ENCODE results near the gene PTGES3L.
A peak's percentile ranks its signal among the peaks of the same experiment; 100 is the strongest.

The PTGES3L gene

DNA sequence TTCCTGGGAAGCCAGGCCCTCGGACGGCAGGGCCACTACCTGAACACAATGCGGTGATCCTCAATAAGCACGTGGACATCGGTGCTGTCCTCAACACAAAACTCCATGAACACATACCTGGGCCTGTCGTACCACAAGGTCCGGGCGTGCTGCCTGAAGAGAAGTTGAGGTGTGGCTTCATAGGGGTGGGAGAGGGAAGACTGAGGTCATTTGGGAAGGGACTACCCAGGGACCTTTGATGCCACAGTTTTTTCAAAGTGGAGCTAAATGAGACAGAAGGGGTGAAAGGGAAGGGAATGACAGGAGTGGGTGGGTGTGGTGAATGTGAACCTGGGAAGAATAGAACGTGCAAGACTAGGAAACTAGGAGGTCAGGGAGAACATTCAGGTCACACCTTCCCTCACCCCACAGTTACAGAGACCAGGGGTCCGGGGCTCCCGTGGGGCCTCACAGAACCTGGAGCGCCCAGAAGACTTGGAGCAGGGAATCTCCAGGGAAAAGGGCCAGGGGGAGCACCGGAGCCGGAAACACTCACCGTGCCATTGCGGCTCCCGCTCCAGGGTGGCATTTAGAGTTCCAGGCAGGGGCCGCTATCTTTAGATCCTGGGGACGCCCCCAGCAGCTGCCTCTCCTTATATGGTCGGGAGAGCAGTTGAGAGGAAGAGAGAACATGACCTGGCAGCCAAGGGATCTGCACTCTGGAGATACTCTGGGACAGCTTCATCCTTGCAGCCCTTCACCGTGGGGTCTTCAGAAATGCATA lies at the start of gene PTGES3L:
Gene PTGES3L (minus strand): TSS at position 570 of the 763 bp plus-strand sequence. CDS start 27 bp downstream, at position 543.
- DNase-seq (ENCODE audit: low read depth in 2 of 2) = no peak

DNA sequence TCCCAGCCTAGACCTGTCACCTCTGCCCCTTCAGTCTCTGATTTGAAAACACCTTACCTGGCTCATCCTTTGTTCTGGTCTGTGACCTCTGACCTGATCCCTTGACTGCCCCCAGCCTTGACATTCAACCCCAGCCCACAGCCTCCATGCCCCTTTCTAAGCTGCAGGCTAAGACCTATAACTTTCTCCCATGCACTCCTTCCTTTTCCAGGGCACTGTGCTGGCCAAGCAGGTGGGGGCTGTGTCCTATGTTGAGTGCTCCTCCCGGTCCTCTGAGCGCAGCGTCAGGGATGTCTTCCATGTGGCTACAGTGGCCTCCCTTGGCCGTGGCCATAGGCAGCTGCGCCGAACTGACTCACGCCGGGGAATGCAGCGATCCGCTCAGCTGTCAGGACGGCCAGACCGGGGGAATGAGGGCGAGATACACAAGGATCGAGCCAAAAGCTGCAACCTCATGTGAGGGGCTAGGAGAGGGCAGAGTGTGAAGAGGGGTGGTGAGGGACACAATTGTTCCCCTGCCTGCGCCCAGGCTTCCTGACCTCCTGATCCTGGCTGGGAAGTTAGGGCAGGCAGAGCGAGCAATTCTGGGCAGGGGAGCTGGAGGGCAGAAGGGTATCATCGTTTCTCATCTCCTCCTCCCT lies 48.5 kb upstream of the PTGES3L start:
- DNase-seq (ENCODE audit: low read depth in 2 of 2) = no peak

DNA sequence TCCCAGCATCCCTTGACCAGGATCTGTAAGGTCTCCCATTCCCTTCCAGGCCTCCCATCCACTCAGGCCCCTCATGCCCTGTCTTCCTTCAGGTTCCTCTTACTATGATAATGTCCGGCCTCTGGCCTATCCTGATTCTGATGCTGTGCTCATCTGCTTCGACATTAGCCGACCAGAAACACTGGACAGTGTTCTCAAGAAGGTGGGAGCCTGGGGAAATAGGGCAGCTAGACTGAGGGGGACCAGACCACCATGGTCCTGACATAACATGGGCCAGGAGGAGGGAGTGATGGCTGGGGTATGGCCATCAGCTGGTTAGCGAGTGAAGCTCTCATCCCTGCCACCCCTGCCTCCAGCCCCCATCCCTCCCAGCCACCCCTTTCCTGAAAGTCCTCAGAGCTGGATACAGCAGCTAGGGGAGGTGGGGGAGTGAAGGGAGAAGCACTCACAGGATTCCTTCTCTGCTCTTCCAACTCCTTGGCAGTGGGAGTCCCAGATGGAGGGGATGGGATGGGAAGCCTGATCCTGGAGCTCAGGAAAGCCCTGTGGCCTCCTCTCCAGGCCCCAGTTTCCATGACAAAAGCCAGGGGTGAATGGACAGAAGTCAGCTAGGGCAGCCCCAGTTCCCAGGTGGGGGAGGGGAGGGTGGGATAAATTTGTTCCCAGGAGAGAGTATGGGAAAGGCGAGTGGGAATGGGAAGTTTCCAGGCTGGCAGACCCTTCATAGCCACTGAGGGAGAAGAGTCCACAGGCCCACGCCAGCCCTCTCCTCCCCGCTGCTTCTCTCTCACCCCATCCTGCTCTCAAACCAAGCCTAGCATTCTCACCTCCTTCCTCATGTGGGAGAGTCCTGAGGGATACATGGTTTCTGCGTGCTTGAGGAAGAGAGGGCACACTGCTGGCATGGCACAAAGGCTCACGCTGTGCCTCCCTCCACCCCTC lies 47.5 kb upstream of the PTGES3L start:
- no peak for DNase-seq (ENCODE audit: low read depth in 2 of 2)

DNA sequence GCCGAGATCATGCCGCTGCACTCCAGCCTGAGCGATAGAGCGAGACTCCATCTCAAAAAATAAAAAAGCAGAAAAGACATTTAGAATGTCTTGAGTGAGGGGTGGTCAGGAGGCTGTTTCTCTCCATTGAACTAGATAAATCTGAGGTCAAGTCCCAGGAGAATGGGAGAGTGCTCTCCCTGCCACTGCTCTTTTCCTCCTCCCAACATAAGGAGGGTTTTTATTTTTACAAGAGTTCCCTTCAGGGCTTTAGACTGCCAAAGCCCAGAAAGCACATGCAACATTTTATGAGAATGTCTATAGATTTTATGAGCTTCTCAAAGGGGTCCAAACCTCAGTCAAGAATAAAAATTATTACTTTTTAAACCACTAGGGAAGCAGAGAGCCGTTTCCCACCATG lies 46.7 kb upstream of the PTGES3L start:
- DNase-seq (ENCODE audit: low read depth in 2 of 2) = no peak

DNA sequence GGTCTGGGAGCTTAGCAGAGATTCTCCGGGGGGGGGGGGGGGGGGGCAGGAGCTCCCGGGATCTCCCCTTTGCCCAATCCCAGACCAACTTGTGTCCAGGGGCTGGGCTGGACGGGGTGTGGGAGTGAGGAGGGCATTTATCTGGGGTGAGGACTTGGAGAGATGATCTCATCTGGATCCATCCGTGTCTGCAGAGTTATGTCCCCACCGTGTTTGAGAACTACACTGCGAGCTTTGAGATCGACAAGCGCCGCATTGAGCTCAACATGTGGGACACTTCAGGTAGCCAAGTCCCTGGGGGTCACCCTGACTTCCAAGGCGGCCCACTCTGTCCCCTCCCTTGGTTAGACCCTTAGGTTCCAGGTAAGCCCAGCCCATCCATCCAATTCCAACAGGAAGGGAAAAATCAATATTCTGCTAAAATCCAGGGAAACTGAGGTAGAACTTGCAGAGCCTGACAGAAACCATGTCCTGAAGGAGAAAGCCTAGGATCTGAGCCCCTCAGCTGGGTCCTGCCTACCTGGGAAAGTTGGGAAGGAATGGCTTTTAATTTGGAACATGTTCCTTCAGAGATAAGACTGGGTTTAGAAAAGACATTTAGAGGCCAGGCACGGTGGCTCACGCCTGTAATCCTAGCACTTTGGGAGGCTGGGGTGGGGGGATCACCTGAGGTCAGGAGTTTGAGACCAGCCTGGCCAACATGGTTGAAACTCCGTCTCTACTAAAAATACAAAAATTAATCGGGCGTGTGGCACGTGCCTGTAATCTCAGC lies 46.1 kb upstream of the PTGES3L start:
- no peak for DNase-seq (ENCODE audit: low read depth in 2 of 2)

DNA sequence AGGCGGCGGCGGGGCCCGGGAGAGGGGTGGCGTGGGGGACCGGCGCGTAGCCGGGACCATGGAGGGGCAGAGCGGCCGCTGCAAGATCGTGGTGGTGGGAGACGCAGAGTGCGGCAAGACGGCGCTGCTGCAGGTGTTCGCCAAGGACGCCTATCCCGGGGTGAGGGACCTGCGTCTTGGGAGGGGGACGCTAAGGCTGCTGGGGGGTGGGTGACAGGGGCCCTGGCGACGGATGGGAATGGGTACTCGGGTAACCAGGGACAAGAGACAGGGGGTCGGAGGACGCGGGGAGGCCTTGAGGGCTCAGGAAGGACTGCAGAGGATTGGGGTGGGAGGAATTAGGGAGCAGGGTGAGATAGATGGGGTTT lies 45.4 kb upstream of the PTGES3L start:
- DNase-seq (ENCODE audit: low read depth in 2 of 2) = no peak

DNA sequence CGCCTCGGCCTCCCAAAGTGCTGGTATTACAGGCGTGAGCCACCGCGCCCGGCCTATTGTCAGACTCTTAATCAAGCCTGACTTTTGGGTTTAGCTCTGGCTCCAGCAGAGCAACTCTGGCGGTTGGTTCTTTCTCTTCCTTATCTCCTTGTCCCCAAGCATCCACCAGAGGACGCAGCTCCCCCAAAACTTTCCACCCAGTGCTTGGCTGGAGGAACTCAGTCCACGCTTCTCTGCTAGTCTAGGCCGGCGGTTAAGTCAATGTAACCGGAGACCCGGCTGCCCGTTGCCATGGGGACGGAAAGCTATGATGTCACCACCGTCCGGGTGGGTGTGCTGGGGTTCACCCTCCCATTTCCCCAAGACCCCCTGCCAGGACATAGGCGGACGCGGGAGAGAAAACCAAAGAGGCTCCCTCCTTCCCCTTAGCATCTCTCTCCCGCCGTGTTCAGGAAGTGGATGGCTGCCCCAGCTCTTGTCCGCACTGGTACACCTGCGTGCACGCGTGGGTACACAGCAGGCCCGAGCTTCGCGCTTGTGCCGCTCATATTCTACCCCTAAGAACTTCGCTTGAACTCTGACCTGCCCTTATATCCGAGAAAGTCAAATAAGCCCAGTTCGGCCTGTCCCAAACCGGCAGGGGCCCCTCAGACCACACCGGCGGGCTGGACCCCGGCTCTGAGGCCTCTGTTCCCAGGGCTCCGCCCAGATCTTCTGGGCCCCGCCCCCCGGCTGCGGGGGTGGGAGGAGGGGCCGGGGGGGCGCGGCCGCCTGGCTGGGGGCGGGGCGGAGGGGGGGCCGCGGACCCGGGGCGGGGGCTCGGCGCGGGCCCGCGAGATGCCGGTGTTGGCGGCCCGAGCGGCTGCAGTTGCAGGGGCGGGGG lies 44.8 kb upstream of the PTGES3L start, which contains the start of gene RND2:
Gene RND2 (plus strand): TSS at position 825 of the 883 bp plus-strand sequence. CDS start 117 bp downstream, outside the sequence.
- peak; percentile 92 to 94 for DNase-seq (ENCODE audit: low read depth in 2 of 2)

DNA sequence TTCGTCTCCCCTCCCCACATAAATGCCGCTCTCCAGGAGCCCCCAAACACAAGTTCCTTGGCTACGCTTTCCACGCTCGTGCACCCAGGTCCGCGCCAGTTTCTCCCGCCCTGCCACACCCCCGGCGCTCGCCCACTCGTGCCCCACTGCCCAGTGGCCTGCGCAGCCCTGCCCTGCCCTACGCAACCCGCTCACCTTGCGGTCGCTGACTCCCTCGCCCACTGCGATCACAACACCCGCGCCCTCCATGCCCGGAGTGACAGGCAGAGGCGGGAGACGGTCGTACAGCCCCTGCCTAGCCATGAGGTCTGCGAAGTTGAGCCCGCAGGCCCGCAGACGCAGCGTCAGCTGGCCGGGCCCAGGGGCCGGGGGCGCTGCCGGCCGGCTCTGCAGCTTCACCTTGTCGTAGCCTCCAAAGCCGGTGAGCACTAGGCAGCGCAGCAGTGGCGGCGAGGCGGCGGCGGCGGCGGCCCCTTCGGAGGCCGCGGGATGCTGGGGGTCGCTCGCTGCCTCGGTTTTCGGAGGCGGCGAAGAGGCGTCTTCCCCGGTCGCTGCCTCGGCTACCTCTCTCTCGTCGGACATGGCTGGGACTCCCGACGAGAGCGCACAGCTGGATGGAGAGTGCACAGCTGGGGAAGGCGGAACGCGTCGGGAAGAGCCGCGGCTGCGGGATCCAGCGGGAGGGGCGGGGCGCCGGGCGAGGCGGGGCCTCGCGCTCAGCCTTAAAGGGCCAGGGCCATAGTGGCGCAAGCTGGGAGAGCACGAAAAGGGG lies 42.0 kb upstream of the PTGES3L start, which contains the start of gene VAT1:
Gene VAT1 (minus strand): TSS at position 645 of the 772 bp plus-strand sequence. CDS start 63 bp downstream, at position 582.
- peak in 1 of 2 experiments; percentile 36 for DNase-seq (ENCODE audit: low read depth in 2 of 2)

DNA sequence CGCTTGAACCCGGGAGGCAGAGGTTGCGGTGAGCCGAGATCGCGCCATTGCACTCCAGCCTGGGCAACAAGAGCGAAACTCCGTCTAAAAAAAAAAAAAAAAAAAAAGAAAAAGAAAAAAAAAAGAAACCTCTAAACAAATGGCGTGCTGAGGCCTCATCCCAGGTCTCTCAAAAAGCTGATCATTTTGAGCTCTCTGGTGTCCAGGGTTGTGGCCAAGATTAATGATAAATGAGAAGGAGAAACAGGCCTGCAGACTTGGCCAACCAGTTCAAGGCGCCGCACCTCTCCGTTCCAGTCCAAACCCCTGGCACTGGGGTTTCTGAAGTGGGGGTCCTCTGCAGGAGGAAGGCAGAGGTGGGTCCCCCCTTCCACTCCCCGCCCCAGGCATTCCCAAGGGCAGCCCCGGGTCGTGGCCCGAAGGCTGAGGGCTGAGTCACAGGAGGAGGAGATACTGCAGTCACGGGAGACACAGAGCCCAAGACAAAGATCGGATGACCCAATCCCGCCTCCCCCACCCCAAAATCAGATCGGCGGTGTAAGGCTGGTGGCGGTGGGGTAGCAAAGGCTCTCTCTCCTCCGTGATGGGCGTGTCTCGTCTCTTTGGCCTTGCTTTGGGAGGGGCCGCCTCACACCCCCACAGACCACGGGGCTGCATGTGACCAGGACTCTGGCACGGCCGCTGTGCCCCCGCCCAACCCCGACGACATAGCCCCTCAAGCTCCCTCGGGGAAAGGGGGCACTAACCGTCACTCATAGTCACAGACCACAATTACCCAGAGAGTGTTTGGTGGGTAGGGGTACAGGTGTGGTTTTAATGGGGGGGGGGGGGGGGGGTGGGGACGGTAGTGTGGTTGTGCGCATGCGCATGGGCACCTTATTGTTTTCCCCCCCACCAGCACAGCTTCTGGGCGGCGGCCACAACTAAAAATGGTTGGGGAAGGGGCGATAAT lies 41.2 kb upstream of the PTGES3L start:
- no peak for DNase-seq (ENCODE audit: low read depth in 2 of 2)

DNA sequence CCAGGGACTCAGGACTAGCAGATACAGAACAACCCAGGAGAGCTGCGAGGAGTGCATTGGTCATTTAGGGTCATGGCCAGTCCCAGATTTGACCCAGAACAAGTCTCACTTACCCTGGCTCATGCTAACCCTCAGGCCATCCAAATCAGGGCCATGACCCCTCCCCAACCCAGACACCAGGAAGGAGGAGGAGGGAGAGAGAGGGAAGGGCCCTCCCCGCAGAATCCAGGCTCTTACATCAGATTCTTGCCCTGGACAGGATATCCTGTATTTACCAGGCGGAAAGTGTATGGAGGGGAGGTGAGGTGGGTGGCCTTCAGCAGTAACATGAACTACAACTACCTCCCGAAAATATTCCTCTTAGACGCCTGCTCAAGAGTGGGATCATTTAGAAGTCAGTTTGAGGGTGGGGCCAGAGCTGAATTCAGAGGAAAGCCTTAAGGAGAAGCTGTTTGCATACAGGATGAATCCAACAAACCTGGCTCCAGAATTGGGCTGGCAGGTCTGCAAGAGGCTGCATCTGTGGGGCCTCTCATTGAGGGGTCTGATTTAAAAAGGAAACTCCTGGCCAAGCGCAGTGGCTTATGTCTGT lies 40.2 kb upstream of the PTGES3L start:
- DNase-seq (ENCODE audit: low read depth in 2 of 2) = no peak

DNA sequence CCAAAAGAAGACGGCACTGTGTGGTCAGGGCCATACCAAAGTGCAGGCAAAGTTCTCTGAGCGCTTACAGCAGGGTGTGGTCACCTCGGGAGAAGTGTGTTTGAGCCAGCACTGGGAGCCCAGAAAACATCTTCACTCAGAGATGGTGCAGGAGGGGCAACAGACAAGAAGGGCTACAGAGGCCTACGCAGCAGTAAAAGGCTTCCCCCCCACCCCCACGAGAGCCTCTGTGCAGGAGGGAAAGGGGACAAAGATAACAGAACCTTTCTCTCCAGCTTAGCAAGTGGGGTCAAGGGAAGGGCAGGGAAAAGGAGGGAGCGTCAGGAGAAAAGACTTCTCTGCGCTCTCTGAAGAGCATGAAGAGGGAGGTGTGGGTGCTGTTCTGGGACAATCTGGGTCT lies 39.5 kb upstream of the PTGES3L start:
- no peak for DNase-seq (ENCODE audit: low read depth in 2 of 2)

DNA sequence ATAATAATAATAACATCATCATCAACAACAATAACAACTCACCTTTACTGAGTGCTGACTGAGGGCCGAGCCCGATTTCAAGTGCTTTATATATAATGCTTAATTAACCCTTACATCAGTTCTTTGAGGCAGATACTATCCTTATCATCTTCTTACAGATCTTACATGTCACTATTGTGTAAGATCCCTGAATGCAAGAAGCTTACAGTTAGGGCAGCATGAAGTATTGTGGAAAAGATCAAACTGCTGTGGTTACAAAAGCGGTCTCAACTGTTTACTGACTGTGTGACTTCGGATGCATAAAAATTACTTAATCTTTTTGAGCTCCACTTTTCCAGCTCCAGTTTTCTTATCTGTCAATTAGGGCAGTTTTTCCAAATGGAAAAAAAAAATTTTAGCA lies 39.1 kb upstream of the PTGES3L start:
- DNase-seq (ENCODE audit: low read depth in 2 of 2) = no peak

DNA sequence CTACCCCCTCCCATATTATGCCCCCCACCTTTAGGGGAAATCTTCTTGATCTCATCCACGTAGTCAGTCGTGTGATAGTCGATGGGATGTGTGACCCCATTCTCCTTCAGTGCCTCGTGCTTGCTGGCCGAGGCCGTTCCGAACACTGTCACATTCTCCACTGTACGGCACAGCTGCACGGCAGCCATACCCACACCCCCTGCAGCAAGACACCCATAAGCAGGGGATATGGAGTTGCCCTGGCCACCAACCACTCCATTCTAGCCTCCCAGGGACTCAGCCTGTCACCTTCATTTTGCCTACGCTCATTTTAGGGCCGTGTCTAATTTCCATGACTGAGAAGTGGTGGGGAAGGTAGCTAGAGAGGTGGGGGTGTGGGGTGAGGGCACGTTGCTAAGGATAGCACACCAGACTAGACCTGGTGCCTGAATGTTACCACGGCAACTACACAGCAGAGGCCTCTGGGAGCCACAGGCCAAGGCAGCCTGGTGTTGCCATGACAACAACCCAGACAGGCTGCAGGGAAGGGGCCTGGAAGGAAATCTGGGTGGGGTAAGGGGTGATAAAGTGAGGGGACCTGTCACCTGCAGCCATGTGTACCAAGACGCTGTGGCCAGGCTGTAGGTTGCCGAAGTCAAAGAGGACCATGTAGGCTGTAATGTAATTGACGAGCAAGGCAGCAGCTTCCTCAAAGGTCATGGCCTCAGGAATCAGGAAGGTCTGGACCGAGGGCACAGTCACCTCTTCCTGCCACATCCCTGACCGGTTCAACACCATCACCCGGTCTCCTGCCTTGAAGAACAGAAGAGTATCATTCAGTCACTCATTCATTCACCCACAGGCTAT lies 38.4 kb upstream of the PTGES3L start:
- DNase-seq (ENCODE audit: low read depth in 2 of 2) = no peak

DNA sequence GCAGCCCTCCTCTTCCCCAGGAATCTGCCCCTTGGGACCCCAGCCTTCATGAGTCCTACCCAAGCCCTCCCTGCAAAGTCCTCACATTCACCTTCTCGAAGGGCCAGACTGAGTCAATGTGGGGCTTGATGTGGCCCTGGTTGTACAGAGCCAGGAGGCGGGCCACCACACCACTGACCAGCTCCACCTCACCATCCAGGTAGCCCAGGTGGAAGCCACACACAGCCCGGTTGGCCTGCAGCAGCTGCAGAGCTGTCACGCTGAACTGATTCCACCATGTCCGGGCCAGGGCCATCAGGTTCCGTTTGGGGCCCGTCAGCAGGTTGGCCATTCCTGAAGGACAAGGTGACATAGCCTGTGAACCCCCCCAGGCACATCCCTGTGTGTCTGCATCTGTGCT lies 36.3 kb upstream of the PTGES3L start:
- DNase-seq (ENCODE audit: low read depth in 2 of 2) = no peak

DNA sequence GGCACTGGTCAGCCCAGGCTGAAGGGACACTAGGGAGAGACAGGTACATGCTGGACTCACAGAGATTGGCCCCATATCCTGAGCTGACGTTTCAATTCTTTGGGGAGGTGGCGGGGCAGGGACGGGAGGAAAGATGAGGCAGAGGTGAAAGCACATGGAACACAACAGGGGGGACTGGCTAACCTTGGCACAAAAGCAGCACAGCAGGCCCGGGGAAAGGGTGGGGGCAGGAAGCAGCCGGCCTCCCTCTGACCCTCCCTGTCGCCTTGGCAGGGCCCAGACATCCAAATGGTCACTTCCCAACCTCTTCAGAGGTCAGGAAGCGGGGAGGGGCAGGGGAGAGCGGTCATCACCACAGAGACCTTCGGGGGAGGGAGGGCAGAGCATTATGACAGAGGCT lies 35.7 kb upstream of the PTGES3L start:
- no peak for DNase-seq (ENCODE audit: low read depth in 2 of 2)

DNA sequence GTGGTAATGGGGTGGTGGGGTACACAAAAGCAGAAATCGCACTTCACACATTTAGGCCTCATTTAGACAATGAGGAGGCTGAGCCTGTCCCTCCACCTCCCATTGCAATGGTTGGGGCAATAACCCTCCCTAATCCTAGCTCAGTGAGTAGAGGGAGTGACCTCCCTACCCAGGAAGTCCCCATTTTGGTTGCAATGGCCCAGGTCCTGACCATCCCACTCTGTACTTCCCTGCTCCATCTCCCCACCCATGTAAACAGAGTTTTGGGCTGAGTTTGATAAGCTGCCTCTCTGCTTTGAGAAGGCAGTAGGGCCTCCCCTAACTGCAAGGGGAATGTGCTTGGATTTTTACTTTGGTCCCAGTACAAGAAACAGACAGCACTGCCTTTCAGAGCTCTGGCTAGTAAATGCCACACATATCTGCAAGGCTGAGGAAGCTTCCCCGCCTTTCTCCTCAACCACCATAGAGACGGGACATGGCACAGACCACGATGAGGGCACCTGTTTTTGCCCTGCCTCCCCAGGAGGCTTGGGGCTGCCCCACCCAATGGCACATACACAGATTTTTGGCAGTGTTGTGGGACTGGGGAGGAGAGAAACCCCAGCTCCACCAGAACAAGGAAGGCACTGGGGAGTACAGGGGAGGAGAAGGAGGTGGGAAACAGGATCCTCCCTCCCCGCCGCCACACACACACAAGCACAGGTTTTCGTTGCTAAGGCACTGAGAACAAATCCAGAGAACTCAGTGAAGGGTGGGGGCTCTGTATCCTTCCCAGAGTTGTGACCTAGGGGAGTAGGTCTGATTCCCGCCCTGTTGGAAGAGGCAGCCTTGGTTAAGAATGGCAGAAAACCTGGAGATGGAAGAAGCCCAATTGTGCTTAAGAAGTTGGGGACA lies 35.0 kb upstream of the PTGES3L start:
- DNase-seq (ENCODE audit: low read depth in 2 of 2) = no peak
